ENCODE results near the gene SOX12.

The SOX12 gene

DNA sequence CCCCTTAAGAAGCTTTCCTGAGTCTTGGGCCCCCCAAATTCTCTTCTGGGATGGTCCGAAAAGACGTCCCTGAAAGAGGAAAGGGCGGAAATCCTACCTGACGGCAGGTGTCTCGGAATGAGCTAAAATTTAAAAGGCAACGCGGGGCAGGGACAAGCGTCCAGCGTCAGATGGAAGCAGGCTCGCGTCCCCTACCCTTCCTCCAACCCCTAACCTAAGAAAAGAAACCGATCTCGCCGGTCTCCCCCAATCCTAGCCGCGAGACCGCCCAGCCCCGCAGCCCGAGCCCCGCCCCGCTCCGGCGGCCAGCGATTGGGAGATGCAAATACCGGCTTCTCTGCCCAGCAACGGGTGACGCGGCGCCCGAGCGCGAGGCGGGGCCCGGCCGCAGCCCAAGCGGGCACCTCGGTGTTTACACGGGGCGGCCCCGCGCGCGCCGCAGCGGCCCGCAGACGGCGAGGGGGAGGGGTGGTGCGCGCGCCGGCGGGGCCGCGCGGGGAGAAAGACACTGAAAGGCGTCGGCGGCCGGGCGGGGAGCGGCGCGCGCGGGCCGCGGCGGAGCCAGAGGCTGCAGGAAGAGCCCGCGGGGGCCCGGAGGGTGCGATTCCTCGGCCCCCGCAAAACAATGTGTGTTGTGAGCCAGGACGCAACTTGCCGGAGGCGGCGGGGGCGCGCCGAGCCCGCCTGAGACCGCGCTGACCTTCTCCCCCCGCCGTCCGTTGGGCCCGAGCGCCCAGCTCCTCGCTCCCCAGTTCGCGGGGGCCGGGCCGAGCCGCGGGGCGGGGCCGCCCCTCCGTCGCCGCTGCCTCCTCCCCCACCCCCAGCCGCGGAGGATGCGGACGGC is at the start of gene SOX12:
SOX12 (plus strand) TSS at position 508 of the 844 bp plus-strand sequence. CDS start 373 bp downstream, outside the sequence.
- peak; percentile 97 for DNase-seq

DNA sequence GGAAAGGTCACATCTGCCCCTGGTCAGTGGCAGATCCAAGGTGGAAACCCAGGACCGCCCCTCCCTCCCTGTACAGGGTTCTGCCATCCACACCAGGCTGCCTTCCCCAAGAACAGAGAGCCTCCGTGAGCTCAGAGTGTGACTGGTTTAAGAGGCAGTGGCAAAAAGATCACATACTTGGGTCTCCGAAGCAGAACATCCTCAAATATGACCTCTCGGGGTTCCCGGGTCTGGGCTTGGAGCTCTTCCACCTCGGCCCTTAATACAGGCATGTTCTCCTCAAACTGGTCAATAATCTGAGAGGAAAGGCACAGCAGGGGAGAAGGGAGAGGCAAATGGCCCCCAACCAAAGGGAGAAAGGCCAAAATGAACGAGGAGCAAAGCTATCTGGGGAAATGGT is 49.6 kb upstream of the SOX12 start:
- no peak for DNase-seq

DNA sequence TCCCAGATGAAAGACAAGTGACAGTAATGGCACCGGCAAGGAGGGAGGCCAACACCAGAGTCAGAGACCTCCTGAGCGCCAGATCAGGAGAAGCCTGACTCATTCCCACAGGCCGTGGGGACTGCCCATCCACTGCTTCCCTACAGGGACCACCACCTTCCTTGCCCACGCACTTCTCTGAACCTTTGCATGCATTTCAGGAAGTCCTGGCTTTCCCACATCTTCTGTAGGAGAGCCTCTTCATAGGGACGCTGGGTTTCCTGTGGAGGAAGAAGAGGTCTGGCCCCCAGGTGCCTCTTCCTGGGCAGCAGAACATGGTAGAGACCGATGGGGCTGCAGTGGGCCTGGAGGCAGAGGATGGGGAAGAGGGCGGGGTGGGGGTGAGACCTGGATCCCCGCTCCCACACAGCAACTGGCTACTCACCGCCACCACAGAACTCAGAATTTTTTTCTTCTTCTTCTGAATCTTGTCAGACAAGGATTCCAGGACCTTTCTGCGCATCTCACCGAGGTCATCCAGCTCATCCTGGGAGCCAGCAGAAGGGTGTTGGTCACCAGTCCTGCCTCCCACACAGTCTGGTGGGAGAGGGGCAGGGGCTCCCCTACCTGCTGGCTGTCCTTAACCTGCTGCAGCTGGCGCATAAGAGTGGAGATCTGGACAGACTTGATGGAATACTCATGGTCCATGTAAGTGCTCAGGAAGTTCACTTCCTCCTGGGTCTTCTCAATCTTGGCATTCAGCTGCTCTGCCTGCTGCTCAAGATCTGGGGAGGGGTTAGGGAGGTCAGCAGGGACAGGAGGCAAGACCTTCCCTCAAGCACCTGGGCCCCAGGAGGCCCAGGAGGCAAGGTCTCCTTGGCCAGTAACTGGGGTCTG is 48.5 kb upstream of the SOX12 start:
- DNase-seq, result no peak

DNA sequence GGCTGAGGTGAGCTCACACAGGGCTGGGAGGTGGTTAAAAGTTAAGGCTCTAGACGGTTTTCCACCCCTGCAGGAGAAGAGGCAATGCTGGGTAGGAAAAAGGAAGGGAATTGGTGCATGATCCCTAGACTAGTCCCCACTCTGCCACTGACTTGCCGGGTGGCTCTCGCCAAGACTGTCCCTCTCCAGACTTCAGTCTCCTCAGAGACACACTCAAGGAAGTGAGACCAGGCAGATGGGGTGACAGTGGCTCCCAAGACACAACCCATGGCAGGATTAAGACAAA is 47.9 kb upstream of the SOX12 start:
- DNase-seq, result no peak

DNA sequence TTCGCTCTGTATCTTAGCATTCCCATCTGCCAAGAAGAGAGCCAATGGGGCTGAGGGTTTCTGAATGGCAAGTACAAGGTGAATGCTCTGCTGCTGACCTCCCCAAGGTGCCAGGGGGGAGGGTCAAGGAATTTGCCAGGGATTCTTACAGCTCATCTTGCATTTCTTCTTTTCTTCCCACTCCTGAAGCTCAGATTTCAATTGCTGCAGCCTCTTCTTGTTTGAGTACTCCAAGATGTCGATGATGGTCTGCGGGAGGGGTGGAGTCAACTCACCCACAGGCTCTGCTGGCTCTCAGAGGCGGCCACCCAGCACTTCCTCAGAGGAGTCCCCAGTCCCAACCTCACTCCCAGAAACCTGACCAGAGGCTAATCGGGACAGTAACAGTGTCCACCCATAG is 47.2 kb upstream of the SOX12 start:
- DNase-seq, result no peak

DNA sequence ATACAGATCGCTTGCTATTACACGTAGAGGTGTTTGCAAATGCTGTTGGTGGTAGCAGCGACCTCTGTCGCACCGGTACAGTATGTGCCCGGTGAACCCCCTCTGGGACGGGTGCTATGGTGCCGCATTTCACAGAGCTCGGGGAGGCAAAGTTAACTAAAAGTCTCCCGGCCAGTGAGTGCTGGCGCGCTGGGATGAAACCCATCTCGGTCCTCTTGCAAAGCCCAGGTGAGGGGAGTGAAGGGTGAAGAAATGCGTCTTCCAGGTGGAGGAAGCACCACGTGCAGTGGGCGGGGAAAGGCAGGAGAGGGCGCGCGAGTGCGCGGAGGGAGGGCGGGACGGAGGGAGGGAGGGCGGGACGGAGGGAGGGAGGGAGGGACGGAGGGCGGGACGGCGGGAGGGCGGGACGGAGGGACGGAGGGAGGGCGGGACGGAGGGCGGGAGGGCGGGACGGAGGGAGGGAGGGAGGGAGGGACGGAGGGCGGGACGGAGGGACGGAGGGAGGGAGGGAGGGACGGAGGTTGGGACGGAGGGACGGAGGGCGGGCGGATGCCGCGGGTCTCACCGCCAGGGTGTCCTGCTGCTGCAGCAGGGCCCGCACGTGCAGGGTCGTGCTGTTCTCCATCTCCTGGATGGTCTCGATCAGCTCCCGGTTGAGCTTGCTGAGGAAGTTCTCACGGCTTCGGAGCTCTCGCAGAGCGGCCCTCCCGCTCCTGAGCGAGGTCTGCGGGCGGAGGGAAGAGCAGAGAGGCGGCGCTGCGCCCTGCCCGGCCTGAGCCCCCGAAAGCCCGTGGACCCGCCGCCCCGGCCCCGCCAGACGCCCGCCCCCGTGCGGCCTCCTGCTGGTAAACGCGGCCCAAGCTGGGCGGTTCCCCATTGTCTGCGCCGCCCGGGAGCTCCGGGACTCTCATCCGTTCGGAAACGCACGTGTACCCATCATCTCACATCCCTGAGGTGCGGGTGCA is 46.5 kb upstream of the SOX12 start:
- DNase-seq, result no peak

DNA sequence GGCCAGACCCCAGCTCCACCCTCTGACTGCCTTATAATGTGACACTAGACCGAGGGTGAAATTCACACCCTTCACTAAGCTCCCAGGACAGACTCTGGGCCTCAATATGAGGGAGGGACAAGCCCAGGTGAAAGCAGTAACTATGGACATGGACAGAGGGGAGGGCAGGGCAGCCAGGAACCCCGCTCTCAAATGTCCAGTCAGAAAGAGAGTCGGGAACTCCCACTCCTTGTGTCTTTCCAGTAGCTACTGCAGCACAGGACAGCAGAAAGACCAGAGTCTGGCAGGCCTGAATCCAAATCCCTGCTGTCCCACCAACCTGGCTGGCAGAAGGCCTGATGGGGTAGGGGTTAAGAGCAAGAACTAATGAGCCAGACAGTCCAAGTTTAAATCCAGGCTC is 41.2 kb upstream of the SOX12 start:
- DNase-seq, result no peak

DNA sequence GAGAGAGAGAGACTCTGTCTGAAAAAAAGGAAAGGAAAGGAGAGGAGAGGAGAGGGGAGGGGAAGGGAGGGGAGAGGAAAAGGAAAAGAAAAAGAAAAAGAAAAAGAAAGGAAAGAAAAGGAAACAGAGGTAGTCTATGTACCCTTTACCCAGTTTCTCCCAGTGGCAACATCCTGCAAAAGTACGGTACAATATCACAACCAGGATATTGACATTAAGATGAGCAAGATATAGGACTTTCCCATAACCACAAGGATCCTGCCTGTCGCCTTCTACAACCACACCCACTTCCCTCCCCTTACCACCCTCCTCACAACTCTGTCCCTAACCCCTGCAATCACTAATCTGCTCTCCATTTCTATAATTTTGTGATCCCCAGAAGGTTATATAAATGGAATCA is 38.8 kb upstream of the SOX12 start:
- DNase-seq, result no peak

DNA sequence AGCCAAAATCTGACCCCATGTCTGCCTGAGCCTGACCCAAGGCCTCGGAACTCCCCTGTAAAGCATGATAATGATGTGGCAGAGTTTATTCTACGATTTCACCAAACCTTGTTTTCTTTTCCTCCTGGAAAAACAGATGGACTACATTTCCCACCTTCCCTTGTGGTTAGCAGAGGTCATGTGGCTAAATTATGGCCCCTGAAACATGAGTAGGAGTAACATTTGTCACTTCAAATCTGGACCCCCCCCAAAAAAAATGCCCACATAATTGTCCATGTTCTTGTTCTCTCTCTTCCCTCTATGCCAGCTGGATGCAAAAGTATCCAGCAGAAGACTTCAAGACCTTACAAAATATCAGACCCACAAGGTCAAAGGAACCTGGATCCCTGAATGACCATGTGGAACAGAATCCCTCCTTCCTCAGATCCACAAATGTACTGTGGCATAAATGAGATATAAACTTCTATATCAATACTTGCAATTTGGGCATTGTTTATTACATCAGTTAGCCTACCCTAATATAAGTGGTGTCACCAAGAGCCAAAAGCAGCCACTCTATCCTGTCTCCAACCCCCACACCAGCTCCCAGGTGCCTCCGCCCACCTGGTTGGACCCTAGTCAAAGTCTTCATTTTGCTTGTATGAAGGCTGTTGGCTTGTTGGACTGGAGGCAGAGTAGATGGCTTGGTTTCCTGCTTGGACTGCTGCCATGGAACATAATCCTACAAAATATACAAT is 36.2 kb upstream of the SOX12 start:
- no peak for DNase-seq

DNA sequence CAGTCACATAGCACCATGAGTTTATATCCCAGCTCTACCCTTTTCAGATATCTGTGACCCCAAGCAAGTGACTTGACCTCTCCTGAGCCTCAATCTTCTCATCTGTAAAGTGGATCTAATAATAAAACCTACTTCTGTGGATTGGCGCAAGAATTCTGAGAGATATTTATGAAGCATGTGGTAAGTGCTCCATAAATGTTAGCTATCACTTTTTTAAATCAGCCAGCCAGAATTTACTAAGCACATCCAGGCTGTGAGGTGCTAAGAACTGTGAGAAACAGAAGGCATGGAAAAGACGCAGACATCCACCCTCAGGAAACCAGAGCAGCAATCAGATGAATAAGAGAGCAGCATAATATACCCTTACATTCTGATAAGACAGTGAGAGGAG is 35.7 kb upstream of the SOX12 start:
- DNase-seq, result no peak

DNA sequence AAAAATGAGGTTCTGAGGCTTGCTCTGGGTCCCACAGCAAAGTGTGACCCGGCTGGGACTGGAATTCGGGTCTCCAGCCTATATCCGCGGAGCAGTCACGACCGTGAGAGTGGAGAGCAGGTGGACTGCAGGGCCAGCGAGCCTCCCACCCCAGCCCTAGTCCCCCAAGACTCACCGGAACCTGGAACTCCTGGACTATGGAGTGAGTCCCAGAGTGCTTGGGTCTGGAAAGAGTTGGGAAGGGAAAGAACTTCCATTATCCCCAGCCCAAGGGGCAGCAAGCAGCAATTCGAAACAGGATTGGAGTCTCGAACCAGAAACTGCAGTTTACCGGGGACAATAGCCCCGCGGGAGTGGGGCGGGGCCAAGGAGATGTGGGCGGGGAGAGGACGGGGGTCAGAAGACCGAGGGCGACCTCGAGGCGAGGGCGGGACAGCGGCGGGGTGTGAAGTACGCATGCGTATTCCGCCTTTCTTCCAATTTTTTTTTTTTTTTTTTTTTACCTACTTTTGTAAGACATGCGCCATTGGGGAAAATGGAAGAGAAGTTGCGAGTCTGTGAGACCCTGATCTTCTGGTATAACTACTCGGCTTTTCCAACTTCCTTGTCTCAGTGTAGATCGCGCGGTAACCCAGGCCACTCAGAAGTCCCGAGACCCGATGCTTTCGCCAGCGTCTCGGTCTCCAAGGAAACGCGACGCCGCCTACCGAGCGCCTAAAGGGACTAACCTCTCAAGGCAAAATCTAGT is 35.1 kb upstream of the SOX12 start, which contains the start of gene C20orf96:
C20orf96 (minus strand) TSS at position 667 of the 748 bp plus-strand sequence; CDS start at position 527, 140 bp downstream.
- peak; percentile 92 for DNase-seq

DNA sequence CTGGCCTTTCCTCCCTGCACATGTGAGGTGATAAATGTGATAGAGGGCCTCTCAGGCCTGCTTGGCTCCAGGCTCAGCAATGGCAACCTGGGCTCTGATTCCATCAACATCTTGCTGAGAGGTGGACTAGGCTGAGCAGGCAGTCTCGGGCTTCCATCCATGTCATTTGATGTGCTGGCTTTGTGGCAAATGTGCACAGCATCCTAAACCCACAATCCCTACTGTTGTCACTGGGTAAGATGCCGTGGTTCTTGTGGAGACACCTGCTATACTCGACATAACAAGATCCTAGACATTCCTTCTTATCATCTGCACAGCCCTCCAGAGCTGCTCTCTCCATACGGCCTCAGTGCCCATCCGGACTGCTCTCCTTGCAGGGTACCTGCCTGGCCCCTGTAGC is 30.8 kb upstream of the SOX12 start:
- DNase-seq, result no peak

DNA sequence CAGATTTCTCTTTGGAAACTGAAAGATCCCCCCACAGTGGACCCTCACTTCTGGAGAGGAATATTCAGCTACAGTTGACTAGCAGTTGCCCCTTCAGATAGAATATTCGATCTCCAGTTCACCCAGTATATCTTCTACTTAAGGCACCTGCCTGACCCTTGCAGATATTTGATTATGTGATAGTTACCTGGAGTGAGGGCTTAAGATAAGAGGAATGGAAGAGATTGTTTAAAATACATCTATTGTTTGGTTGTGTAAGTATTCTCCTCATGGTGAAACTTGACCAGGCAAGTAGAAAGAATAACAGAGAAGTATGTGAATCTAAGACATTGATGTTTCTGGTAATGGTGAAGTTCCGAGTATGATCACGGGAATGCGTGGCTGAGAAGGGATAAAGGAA is 29.5 kb upstream of the SOX12 start:
- DNase-seq, result no peak

DNA sequence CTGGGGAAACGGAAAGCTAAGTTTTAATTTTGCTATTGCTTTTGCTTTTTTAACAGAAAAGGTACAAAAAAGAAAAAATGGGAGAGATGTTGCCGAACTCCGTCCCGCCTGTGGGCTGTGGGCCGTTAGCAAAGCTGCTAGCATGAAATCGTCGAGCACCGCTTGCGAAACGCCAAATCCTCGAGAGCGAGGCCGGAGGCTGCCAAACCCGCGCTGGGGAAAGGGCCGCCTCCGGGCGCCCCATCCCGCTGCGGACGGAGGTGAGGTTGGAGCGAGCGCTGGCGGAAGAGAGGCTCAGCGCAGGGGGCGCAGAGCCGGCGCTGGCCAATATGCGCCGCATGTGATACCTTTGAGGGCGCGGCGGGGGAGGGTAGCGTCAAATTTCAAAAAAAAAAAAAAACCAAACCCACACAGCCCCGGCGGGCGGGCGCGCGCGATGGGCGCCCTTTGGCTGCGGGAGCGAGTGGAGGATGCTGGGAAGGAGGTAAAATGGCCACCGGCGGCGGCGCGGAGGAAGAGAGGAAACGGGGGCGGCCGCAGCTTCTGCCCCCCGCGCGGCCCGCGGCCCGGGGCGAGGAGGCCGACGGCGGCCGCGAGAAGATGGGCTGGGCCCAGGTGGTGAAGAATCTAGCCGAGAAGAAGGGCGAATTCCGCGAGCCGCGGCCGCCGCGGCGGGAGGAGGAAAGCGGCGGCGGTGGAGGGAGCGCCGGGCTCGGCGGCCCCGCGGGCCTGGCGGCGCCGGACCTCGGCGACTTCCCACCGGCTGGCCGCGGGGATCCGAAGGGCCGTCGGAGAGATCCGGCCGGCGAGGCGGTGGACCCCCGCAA is 28.0 kb upstream of the SOX12 start, which contains the start of gene ZCCHC3:
ZCCHC3 (plus strand) TSS at position 473 of the 827 bp plus-strand sequence; CDS start at position 490, 17 bp downstream.
- DNase-seq, result peak; percentile 97

DNA sequence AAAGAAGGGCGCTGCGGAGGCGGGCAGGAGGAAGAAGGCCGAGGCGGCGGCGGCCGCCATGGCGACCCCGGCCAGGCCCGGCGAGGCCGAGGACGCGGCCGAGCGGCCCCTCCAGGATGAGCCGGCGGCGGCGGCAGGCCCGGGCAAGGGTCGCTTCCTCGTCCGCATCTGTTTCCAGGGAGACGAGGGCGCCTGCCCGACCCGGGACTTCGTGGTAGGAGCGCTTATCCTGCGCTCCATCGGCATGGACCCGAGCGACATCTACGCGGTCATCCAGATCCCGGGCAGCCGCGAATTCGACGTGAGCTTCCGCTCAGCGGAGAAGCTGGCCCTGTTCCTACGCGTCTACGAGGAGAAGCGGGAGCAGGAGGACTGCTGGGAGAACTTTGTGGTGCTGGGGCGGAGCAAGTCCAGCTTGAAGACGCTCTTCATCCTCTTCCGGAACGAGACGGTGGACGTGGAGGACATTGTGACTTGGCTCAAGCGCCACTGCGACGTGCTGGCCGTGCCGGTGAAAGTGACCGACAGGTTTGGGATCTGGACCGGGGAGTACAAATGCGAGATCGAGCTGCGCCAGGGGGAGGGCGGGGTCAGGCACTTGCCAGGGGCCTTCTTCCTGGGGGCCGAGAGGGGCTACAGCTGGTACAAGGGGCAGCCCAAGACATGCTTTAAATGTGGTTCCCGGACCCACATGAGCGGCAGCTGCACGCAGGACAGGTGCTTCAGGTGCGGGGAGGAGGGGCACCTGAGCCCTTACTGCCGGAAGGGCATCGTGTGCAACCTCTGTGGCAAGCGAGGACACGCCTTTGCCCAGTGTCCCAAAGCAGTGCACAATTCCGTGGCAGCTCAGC is 27.2 kb upstream of the SOX12 start:
- peak; percentile 81 for DNase-seq

DNA sequence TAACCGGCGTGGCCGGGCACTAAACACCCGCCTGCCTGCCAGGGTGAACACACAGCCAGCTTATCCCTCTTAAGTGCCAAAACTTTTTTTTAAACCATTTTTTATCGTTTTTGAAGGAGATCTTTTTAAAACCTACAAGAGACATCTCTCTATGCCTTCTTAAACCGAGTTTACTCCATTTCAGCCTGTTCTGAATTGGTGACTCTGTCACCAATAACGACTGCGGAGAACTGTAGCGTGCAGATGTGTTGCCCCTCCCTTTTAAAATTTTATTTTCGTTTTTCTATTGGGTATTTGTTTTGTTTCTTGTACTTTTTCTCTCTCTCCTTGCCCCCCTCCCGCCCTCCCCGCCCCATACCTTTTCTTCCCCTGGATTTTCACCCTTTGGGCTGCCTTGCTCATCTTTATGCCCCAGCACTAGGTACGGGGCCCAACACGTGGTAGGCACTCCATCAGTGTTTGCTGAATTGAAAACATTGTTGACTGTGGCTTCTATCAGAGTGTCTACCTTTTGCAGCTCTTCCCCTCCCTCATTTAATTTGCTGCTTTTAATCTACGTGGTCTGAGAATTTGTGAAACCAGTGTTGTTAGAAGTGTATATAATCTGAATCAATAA is 26.5 kb upstream of the SOX12 start:
- no peak for DNase-seq

DNA sequence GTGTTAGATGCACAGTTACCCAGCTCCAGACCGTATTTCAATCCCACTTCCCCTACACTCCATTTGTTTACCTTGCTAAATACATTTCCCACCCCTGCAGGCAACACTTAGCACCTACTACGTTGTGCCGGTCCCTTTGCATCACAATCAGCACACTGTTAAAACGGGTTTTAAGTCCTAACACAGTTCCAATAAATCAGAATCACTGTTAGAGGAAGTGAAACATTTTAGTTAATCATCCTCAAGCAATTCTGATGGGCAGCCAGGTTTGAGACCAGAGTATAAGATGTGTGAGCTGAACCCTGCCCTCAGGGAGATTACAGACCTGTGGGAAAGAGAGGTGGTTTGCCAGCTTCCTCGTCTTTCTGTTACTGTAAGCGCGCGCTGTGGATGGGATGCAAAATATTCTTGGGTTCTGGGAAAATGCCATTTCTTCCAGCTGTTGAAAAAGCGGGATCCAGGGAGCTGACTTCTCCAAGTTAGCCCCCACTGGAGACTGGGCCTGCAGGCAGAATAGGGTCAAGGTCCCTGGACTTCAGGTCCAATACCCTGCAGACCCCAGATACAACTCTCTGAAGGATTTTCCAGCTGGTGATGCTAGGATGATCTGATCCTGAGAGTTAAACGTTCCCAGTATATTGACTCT is 24.9 kb upstream of the SOX12 start:
- no peak for DNase-seq
